PFSK-1 (cell line): ENCODE measurements around the gene EID3.

ENCODE experiments used
- FOXP2 ChIP-seq: optimal IDR thresholded peaks from 2 replicates; pipeline ENCODE3; 2011; ENCODE audit warnings: borderline replicate concordance, control low read depth, inconsistent platforms; ENCODE audit not compliant: insufficient read depth; ENCODE audit errors: extremely low read length, extremely low read depth
- POLR2AphosphoS5 ChIP-seq: IDR thresholded peaks from 2 replicates; pipeline ENCODE4 v1.6.1; 2012; ENCODE audit warnings: low read depth, mild to moderate bottlenecking, control low read depth, low read length, moderate library complexity
- SIN3A ChIP-seq: IDR thresholded peaks from 2 replicates; pipeline ENCODE4 v1.6.1; 2012; ENCODE audit warnings: mild to moderate bottlenecking, low read length, moderate library complexity, borderline replicate concordance; ENCODE audit not compliant: insufficient read depth
- TAF1 ChIP-seq: IDR thresholded peaks from 2 replicates; pipeline ENCODE4 v1.6.1; 2012; ENCODE audit warnings: low read length, control low read depth, borderline replicate concordance; ENCODE audit not compliant: insufficient read depth
- TF ChIP-seq, protein P1 (sequence below), 2 experiments: IDR thresholded peaks; 2 replicates each; pipeline versions ENCODE4 v1.6.1 to v1.8.0; 2011 to 2012; ENCODE audit warnings: low read depth in 2 of 2, low read length in 2 of 2, control low read depth in 1 of 2, inconsistent platforms in 1 of 2, mild to moderate bottlenecking in 1 of 2, moderate library complexity in 1 of 2; ENCODE audit not compliant: insufficient read depth in 1 of 2

Gene EID3

GRCh38 chr12:104288635-104289274 is 14.8 kb upstream of the EID3 start:
- TF ChIP-seq TAF1 (peak; percentile 80), SIN3A (peak; percentile 97), FOXP2 (peak; percentile 90), POLR2AphosphoS5 (peak; percentile 64; the same call in 1 of the 2 replicates)
- TF ChIP-seq, protein P1, sequence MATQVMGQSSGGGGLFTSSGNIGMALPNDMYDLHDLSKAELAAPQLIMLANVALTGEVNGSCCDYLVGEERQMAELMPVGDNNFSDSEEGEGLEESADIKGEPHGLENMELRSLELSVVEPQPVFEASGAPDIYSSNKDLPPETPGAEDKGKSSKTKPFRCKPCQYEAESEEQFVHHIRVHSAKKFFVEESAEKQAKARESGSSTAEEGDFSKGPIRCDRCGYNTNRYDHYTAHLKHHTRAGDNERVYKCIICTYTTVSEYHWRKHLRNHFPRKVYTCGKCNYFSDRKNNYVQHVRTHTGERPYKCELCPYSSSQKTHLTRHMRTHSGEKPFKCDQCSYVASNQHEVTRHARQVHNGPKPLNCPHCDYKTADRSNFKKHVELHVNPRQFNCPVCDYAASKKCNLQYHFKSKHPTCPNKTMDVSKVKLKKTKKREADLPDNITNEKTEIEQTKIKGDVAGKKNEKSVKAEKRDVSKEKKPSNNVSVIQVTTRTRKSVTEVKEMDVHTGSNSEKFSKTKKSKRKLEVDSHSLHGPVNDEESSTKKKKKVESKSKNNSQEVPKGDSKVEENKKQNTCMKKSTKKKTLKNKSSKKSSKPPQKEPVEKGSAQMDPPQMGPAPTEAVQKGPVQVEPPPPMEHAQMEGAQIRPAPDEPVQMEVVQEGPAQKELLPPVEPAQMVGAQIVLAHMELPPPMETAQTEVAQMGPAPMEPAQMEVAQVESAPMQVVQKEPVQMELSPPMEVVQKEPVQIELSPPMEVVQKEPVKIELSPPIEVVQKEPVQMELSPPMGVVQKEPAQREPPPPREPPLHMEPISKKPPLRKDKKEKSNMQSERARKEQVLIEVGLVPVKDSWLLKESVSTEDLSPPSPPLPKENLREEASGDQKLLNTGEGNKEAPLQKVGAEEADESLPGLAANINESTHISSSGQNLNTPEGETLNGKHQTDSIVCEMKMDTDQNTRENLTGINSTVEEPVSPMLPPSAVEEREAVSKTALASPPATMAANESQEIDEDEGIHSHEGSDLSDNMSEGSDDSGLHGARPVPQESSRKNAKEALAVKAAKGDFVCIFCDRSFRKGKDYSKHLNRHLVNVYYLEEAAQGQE (IDR thresholded peaks at IDR 0.05; ENCODE audit: insufficient read depth in 1 of 2, low read depth in 2 of 2, low read length in 2 of 2) = no peak; a peak in 1 of 4 replicates

- TF ChIP-seq, protein P1 (IDR thresholded peaks at IDR 0.05; ENCODE audit: insufficient read depth in 1 of 2, low read depth in 2 of 2, low read length in 2 of 2) = no peak
- no peak for TF ChIP-seq SIN3A
- no peak for TF ChIP-seq TAF1
- TF ChIP-seq POLR2AphosphoS5 = no peak
- TF ChIP-seq FOXP2 = no peak
Observed at GRCh38 chr12:104290320-104290719, 13.2 kb upstream of the EID3 start.

DNA sequence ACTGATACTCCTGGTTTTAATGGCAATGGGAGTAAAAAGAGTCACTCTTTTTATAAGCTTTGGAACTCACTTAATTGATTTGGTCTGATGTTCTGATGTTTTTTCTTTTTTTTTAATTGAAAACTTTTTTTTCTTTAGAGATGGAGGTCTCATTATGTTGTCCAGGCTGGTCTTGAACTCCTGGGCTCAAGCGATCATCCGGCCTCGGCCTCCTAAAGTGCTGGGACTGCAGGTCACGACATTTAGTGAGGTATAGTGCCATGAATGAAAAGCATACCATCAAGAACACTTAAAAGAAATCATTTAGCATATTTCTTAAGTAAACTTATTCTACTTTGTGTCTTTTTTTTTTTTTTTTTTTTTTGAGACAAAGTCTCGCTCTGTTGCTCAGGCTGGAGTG is 12.7 kb upstream of the EID3 start:
- TF ChIP-seq FOXP2 (no peak), POLR2AphosphoS5 (no peak), TAF1 (no peak), SIN3A (no peak)
- TF ChIP-seq, protein P1 (IDR thresholded peaks at IDR 0.05; ENCODE audit: insufficient read depth in 1 of 2, low read depth in 2 of 2, low read length in 2 of 2) = no peak

GRCh38 chr12:104291867-104292524 is 11.5 kb upstream of the EID3 start:
- TF ChIP-seq, protein P1 (IDR thresholded peaks at IDR 0.05; ENCODE audit: insufficient read depth in 1 of 2, low read depth in 2 of 2, low read length in 2 of 2) = no peak
- no peak for TF ChIP-seq TAF1
- TF ChIP-seq SIN3A = no peak
- TF ChIP-seq POLR2AphosphoS5 = no peak
- no peak for TF ChIP-seq FOXP2

DNA sequence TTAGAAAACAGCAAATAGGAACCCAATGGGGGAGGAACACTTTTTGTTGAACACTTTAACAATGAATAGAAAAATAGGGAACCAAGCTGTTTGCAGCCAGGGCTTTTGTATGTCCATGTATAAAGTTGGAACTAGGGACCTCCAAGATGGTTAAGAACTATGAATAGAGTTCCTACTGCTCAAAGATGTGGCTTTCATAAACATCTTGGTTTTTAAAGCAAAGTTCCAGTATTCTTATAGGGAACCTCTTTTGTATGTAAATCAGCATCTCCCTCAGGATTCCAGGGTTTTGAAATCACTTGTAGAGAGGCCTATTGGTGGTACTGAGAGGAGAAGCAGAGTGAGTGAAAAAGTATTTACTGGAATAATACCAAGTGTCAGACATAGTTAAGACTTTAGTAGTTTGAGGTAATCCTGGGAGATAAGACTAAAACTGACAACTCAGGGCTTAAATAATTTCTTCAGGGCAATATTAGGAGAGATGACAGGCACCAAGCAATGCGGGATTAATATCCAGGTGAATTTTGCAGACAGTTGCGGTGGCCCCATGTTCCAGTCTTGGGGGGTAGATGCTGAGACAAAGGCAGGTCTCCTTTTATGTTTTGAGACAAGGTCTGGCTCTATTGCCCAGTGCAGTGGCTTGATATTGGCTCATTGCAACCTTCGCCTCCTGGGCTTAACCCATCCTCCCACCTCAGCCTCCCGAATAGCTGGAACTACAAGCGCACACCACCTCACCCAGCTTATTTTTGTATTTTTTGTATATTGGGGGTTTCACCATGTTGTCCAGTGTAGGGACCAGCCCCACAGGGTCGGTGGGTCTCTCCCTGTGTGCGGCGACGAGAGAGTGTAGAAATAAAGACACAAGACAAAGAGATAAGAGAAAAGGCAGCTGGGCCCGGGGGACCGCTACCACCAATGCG is 10.4 kb upstream of the EID3 start:
- TF ChIP-seq FOXP2 = no peak
- TF ChIP-seq, protein P1 (IDR thresholded peaks at IDR 0.05; ENCODE audit: insufficient read depth in 1 of 2, low read depth in 2 of 2, low read length in 2 of 2) = no peak
- TF ChIP-seq TAF1 = no peak
- TF ChIP-seq SIN3A = no peak
- no peak for TF ChIP-seq POLR2AphosphoS5
